Fibroblast of upper back skin (primary cell): Measurements from ENCODE around the gene NLGN3.

ENCODE experiments used
- DNase-seq: peaks from one replicate; pipeline ENCODE4 v3.0.0-alpha.2; 2013

NLGN3 gene

GRCh38 chrX:71216485-71216884 is 71.8 kb downstream of the NLGN3 start:
- DNase-seq, result no peak

GRCh38 chrX:71217298-71217697 is 72.7 kb downstream of the NLGN3 start:
- DNase-seq, result no peak
